PFSK-1 (cell line): Measurements from ENCODE around the gene OR2T35.

Experiments used
- FOXP2 ChIP-seq: optimal IDR thresholded peaks from 2 replicates; pipeline ENCODE3; 2011; ENCODE audit warnings: borderline replicate concordance, control low read depth, inconsistent platforms; ENCODE audit not compliant: insufficient read depth; ENCODE audit errors: extremely low read length, extremely low read depth
- POLR2AphosphoS5 ChIP-seq: IDR thresholded peaks from 2 replicates; pipeline ENCODE4 v1.6.1; 2012; ENCODE audit warnings: low read depth, mild to moderate bottlenecking, control low read depth, low read length, moderate library complexity
- SIN3A ChIP-seq: IDR thresholded peaks from 2 replicates; pipeline ENCODE4 v1.6.1; 2012; ENCODE audit warnings: mild to moderate bottlenecking, low read length, moderate library complexity, borderline replicate concordance; ENCODE audit not compliant: insufficient read depth
- TAF1 ChIP-seq: IDR thresholded peaks from 2 replicates; pipeline ENCODE4 v1.6.1; 2012; ENCODE audit warnings: low read length, control low read depth, borderline replicate concordance; ENCODE audit not compliant: insufficient read depth
- TF ChIP-seq, protein P1 (sequence below), 2 experiments: IDR thresholded peaks; 2 replicates each; pipeline versions ENCODE4 v1.6.1 to v1.8.0; 2011 to 2012; ENCODE audit warnings: low read depth in 2 of 2, low read length in 2 of 2, control low read depth in 1 of 2, inconsistent platforms in 1 of 2, mild to moderate bottlenecking in 1 of 2, moderate library complexity in 1 of 2; ENCODE audit not compliant: insufficient read depth in 1 of 2

OR2T35 gene

DNA sequence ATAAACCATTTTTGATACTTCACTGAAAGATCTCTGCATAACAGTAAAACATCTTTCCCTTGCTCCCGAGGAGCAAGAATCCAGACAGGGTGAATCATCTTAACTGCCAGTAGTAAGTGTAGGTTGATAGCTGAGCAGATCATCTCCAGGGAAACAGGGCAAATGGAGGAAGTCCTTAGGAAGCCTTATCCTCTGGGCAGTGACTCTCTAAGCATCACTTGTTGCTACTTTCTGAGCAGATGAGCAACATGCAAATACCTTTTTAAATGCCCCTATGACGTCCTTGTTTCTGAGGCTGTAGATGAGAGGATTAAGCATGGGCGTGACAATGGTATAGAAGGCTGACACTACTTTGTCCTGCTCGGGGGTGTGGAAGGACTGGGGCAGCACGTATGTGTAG, 19.1 kb downstream of the OR2T35 start:
- no peak for TF ChIP-seq FOXP2

DNA sequence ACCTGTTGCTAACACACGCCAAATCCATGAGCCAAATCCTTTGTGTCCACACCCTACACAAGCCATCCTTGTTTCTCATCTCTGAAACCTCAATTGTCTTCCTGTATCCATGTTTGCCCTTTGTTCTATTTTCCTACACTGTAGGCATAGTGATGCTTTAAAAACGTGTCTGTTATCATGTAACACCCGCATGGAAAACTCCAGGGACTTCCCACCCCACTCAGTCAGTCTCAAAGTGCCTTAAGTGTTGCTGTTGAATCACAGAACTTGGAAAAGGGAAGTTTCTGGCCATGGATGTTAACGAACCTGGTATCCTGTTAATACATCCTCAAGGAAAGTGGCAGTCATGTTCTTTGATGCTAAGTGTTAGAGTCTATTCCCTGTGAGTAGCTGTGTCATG, 19.9 kb downstream of the OR2T35 start:
- no peak for TF ChIP-seq SIN3A
- no peak for TF ChIP-seq TAF1
- TF ChIP-seq POLR2AphosphoS5, result no peak
- no peak for TF ChIP-seq FOXP2

DNA sequence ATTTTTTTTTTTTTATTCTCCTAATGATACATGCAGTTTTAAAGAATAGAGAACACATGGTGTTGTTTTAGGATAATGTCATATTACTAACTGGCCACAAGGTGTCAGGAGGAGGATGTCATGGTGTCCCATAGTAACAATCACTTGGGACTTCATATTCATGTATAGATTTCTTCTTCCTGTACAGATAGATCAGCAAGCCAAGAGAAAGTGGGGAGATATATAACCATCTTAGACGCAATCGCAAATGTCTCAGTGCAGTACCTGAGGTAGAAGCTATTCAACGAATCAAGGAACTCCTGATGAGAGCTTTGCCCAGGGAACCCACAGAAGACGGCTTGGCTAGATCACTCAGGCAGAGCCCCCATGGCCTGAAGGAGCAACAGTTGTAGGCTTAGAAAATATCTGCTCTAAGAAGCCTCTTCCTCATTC, 22.5 kb downstream of the OR2T35 start:
- no peak for TF ChIP-seq FOXP2
- no peak for TF ChIP-seq TAF1
- TF ChIP-seq SIN3A, result no peak
- TF ChIP-seq, protein P1, sequence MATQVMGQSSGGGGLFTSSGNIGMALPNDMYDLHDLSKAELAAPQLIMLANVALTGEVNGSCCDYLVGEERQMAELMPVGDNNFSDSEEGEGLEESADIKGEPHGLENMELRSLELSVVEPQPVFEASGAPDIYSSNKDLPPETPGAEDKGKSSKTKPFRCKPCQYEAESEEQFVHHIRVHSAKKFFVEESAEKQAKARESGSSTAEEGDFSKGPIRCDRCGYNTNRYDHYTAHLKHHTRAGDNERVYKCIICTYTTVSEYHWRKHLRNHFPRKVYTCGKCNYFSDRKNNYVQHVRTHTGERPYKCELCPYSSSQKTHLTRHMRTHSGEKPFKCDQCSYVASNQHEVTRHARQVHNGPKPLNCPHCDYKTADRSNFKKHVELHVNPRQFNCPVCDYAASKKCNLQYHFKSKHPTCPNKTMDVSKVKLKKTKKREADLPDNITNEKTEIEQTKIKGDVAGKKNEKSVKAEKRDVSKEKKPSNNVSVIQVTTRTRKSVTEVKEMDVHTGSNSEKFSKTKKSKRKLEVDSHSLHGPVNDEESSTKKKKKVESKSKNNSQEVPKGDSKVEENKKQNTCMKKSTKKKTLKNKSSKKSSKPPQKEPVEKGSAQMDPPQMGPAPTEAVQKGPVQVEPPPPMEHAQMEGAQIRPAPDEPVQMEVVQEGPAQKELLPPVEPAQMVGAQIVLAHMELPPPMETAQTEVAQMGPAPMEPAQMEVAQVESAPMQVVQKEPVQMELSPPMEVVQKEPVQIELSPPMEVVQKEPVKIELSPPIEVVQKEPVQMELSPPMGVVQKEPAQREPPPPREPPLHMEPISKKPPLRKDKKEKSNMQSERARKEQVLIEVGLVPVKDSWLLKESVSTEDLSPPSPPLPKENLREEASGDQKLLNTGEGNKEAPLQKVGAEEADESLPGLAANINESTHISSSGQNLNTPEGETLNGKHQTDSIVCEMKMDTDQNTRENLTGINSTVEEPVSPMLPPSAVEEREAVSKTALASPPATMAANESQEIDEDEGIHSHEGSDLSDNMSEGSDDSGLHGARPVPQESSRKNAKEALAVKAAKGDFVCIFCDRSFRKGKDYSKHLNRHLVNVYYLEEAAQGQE (IDR thresholded peaks at IDR 0.05; ENCODE audit: insufficient read depth in 1 of 2, low read depth in 2 of 2, low read length in 2 of 2), result no peak
- no peak for TF ChIP-seq POLR2AphosphoS5

DNA sequence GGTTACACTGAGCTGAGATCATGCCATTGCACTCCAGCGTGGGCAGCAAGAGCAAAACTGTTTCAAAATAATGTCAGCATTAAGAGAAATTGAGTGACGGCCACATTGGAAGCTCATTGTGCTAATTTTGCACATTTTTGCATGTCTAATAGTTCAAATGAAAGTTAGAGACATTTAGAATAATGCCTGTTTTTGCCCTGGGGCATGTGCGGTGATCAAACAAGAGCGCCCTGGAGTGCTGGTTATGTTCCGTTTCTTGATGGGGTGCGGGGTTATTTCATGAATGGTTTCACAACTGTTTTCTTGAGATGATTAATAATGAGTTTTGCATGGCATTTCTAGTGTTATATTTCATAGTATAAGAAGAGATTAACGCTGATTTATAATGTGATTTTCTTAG, 23.3 kb downstream of the OR2T35 start:
- no peak for TF ChIP-seq POLR2AphosphoS5
- TF ChIP-seq, protein P1 (IDR thresholded peaks at IDR 0.05; ENCODE audit: insufficient read depth in 1 of 2, low read depth in 2 of 2, low read length in 2 of 2), result no peak
- TF ChIP-seq FOXP2, result no peak

DNA sequence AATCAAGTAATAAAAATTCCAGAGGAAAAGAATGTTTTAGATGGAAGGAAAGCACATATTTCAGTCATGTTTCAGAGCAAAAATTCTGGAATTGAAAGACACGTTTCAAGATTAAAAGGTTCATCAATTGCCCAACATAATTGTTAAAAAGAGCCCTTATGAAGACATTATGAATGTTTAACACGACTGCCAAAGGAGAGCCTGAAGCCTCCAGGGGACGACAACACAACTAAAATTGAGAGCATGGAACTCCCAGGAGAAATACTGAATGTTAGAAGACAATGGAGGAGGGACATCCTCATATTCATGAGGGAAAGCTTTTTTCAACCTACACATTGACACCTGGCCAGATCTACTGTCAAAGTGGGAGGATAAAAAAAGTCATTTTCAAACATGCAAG, 26.2 kb downstream of the OR2T35 start:
- no peak for TF ChIP-seq SIN3A

DNA sequence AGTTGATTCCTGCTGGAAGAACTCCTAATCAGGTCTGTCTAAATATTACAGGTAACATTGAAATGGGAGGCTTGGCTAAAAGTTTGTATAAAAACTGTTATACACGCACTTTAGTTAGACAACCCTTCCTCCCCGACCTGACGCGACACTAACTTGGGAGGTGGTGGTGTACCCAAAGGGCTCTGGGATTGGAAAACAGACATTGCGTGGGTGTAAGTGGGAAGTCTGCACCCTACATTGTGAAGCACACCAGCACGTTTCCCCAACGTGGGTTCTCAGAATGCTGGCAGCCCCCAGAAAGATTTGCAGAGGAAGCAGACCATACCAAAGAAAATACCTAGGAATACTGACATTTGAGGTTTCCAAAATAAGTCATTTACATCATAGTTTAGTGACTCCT, 27.0 kb downstream of the OR2T35 start:
- TF ChIP-seq FOXP2 (no peak), SIN3A (no peak), POLR2AphosphoS5 (no peak), TAF1 (no peak)
- TF ChIP-seq, protein P1 (IDR thresholded peaks at IDR 0.05; ENCODE audit: insufficient read depth in 1 of 2, low read depth in 2 of 2, low read length in 2 of 2), result no peak

DNA sequence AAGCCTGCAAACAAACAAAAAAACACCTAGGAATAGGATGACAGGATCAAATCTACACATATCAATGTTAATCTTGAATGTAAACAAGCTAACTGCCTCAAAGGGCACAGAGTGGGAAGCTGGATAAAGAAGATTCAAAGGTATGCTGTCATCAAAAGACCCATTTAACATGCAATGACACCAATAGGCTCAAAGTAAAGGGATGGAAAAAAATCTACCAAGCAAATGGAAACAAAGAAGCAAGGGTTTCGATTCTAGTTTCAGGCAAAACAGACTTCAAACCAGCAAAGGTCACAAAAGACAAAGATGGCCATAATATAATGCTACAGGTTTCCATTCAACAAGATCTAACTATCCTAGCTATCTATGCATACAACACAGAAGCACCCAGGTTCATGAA, 31.3 kb downstream of the OR2T35 start:
- TF ChIP-seq FOXP2 (no peak), SIN3A (no peak), TAF1 (no peak), POLR2AphosphoS5 (no peak)
- TF ChIP-seq, protein P1 (IDR thresholded peaks at IDR 0.05; ENCODE audit: insufficient read depth in 1 of 2, low read depth in 2 of 2, low read length in 2 of 2), result no peak
